Measurements from ENCODE around the gene ULK4. TPM values are rescaled to one million over a fixed set of nuclear protein-coding genes. Genes with fewer than 3 reads are reported as not detected.
"Not testable (repeated sequence)": the region's sequence is repeated elsewhere in the genome, so short reads cannot be mapped to it uniquely, and the experiment has no call there.

Gene ULK4
- total RNA-seq, 1 experiment from 2014 or later = 6.3 TPM

DNA sequence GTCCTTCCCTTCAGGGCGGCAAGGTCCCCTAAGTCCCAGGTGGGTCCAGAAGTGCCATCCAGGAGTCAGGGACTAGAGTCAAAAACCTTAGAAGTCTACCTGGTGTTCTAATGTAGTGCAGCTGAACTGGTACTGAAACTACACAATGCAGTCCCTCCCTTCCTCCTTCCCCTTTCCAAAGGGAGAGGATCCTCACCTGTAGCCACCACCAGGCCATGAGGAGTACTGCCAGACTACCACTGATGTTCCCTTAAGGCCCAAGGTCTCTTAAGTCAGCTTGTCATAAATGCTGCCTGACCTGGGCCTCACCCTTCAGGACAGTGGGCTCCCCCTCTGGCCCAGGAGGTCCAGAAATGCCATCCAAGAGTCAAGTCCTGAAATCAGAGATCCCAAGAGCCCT, 98.9 kb downstream of the ULK4 start:
- TF ChIP-seq, protein P1, sequence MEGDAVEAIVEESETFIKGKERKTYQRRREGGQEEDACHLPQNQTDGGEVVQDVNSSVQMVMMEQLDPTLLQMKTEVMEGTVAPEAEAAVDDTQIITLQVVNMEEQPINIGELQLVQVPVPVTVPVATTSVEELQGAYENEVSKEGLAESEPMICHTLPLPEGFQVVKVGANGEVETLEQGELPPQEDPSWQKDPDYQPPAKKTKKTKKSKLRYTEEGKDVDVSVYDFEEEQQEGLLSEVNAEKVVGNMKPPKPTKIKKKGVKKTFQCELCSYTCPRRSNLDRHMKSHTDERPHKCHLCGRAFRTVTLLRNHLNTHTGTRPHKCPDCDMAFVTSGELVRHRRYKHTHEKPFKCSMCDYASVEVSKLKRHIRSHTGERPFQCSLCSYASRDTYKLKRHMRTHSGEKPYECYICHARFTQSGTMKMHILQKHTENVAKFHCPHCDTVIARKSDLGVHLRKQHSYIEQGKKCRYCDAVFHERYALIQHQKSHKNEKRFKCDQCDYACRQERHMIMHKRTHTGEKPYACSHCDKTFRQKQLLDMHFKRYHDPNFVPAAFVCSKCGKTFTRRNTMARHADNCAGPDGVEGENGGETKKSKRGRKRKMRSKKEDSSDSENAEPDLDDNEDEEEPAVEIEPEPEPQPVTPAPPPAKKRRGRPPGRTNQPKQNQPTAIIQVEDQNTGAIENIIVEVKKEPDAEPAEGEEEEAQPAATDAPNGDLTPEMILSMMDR (IDR thresholded peaks at IDR 0.05 in 2 of 3, conservative IDR thresholded peaks at IDR 0.05 in 1 of 3; ENCODE audit: borderline replicate concordance in 1 of 3, insufficient read depth in 1 of 3, low read depth in 2 of 3, low read length in 2 of 3) = peak in 2 of 3 experiments; percentile 39 to 44; a peak in 4 of 6 replicates
- TF ChIP-seq ELF1 (IDR thresholded peaks at IDR 0.05; ENCODE audit: borderline replicate concordance, low read depth) = no peak
- TF ChIP-seq, protein P2, sequence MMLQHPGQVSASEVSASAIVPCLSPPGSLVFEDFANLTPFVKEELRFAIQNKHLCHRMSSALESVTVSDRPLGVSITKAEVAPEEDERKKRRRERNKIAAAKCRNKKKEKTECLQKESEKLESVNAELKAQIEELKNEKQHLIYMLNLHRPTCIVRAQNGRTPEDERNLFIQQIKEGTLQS (IDR thresholded peaks at IDR 0.05) = no peak
- TF ChIP-seq RAD21 (IDR thresholded peaks at IDR 0.05; ENCODE audit: low read depth) = 0 out of 2 replicates have a peak, but pooled peaks have one; percentile 8
- no peak overlapping the region for H3K4me3 ChIP-seq (replicated peaks in 1 of 2; ENCODE audit: low read depth in 1 of 2, low read length in 2 of 2)
- no peak overlapping the region for H3K4me2 ChIP-seq (ENCODE audit: low read length)
- H4K20me1 ChIP-seq (ENCODE audit: insufficient read depth) = no peaks in the 10 kb centered on the region
- H3K9me3 ChIP-seq (ENCODE audit: control insufficient read depth in 1 of 2, insufficient read depth in 1 of 2, low read depth in 1 of 2, low read length in 2 of 2) = no peaks in the 10 kb centered on the region
- ATAC-seq (peak; percentile 92), DNase-seq (ENCODE audit: low read depth, low spot score) (peak; percentile 6)
- H3K9me2 ChIP-seq (ENCODE audit: insufficient read depth) = no peaks in the 10 kb centered on the region
- intact Hi-C loops (cut with micrococcal nuclease) = loop anchor here (5.0 kb wide), 2 partner anchors 161 to 1281 kb away; no protein-coding TSS in a partner anchor
- no peaks in the 10 kb centered on the region for H3K79me2 ChIP-seq (ENCODE audit: insufficient read depth, low read length)
- H3K36me3 ChIP-seq (ENCODE audit: control insufficient read depth in 1 of 2, insufficient read depth in 2 of 2, low read length in 2 of 2) = no peaks in the 10 kb centered on the region; a peak in 1 of 4 replicates
- RAD21 ChIA-PET (ENCODE audit: low non-redundant PET in 1 of 2, low total read pairs in 2 of 2, uncharacterized antibody in 2 of 2, unreplicated experiment in 2 of 2) = no interaction called here
- CTCF ChIA-PET = no interaction called here
- H2AFZ ChIP-seq (ENCODE audit: low read depth, low read length, poor library complexity, severe bottlenecking) = no peak overlapping the region
- H3K27ac ChIP-seq (ENCODE audit: low read depth, low read length) = no peak overlapping the region
- H3K4me1 ChIP-seq (ENCODE audit: control insufficient read depth in 1 of 2, insufficient read depth in 2 of 2, low read length in 2 of 2) = no peaks in the 10 kb centered on the region
- H3K27me3 ChIP-seq (ENCODE audit: insufficient read depth, low read length) = no peaks in the 10 kb centered on the region
- POLR2A ChIA-PET = no interaction called here
- no peak overlapping the region for H3K9ac ChIP-seq (ENCODE audit: low read length)
- no TSS peak for BruUV-seq (replicated peaks)

DNA sequence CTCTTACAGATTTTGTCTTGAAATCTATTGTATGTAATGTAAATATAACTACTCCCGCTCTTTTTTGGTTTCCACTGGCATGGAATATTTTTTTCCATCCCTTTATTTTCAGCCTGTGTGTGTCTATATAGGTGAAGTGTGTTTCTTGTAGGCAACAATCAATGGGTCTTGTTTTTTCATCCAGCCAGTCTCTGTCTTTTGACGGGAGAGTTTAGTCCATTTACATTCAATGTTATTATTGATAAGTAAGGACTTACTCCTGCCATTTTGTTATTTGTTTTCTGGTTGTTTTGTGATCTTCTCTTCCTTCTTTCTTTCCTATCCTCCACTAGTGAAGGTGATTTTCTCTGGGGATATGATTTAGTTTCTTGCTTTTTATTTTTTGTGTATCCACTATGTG, 101.4 kb downstream of the ULK4 start:
- CTCF ChIA-PET = not testable (repeated sequence)

More for the DNA sequence above, 101.4 kb downstream of the ULK4 start:
- DNase-seq (ENCODE audit: low read depth, low spot score); H3K27me3 ChIP-seq (ENCODE audit: insufficient read depth, low read length); H3K9me3 ChIP-seq (ENCODE audit: control insufficient read depth in 1 of 2, insufficient read depth in 1 of 2, low read depth in 1 of 2, low read length in 2 of 2); H2AFZ ChIP-seq (ENCODE audit: low read depth, low read length, poor library complexity, severe bottlenecking); H3K27ac ChIP-seq (ENCODE audit: low read depth, low read length); H4K20me1 ChIP-seq (ENCODE audit: insufficient read depth); H3K36me3 ChIP-seq (ENCODE audit: control insufficient read depth in 1 of 2, insufficient read depth in 2 of 2, low read length in 2 of 2); H3K9ac ChIP-seq (ENCODE audit: low read length); ATAC-seq; RAD21 ChIA-PET (ENCODE audit: low non-redundant PET in 1 of 2, low total read pairs in 2 of 2, uncharacterized antibody in 2 of 2, unreplicated experiment in 2 of 2); H3K79me2 ChIP-seq (ENCODE audit: insufficient read depth, low read length); H3K4me3 ChIP-seq (replicated peaks in 1 of 2; ENCODE audit: low read depth in 1 of 2, low read length in 2 of 2); POLR2A ChIA-PET; H3K4me2 ChIP-seq (ENCODE audit: low read length); BruUV-seq (replicated peaks); H3K4me1 ChIP-seq (ENCODE audit: control insufficient read depth in 1 of 2, insufficient read depth in 2 of 2, low read length in 2 of 2); H3K9me2 ChIP-seq (ENCODE audit: insufficient read depth): not testable (repeated sequence)
- intact Hi-C loops (cut with micrococcal nuclease) = loop anchor here (5.0 kb wide), 2 partner anchors 158 to 1278 kb away; no protein-coding TSS in a partner anchor
